Mucosa of descending colon (tissue), 3 donors: ENCODE data around the gene TCF7L2. TPM values are rescaled to one million over a fixed set of nuclear protein-coding genes. Genes with fewer than 3 reads are reported as not detected.
A peak's percentile ranks its signal among the peaks of the same experiment; 100 is the strongest.

Source experiments
- ATAC-seq: fragments of 200-7000 bp; cut with Tn5 transposase; one replicate; pipeline ENCODE4 v1.9.1; 2020; ENCODE audit warnings: mild to moderate bottlenecking, moderate library complexity
- DNase-seq, 3 donors: peaks; one replicate each; pipeline ENCODE4 v3.0.0-alpha.2; 2020
- H3K36me3 ChIP-seq: fragments of 200-600 bp; one replicate; pipeline ENCODE4 v1.8.0; 2021; ENCODE audit warnings: low read depth, mild to moderate bottlenecking
- H3K4me1 ChIP-seq: fragments of 200-600 bp; one replicate; pipeline ENCODE4 v1.8.0; 2021; ENCODE audit warnings: low read depth, mild to moderate bottlenecking
- H3K4me3 ChIP-seq: fragments of 200-600 bp; one replicate; pipeline ENCODE4 v1.8.0; 2021; ENCODE audit warnings: mild to moderate bottlenecking
- H3K9me3 ChIP-seq: fragments of 200-600 bp; one replicate; pipeline ENCODE4 v1.8.0; 2021; ENCODE audit warnings: mild to moderate bottlenecking
- intact Hi-C, 2 donors: fragments of 100-400 bp; cut with DNase I in 1 of 2; cut with micrococcal nuclease in 1 of 2; formaldehyde crosslinking; loops; one replicate each; pipeline versions ENCODE4 v1.11.0 to v1.11.1; 2022; cut with DNase I, micrococcal nuclease
- total RNA-seq, 3 donors: library from RNA; stranded (reverse); fragmentation: NEBNext Ultra II Directional in 2 of 3; extraction: Animal tissue kit (Norgen Biotek cat#: 25700) in 2 of 3; gene quantifications; one replicate each; pipeline versions ENCODE4 v1.2.1 to v1.2.4, GENCODE V29; 2021 to 2023
- TF ChIP-seq, protein P1 (sequence below): fragments of 200-600 bp; IDR thresholded peaks from one replicate; pipeline ENCODE4 v1.8.0; 2022; ENCODE audit warnings: antibody characterized with exemption, mild to moderate bottlenecking
- donor health status: DM: no; HTN: no; CAD: no; lungs with moderate emphysema.
- donor health status: DM: no; HTN: no; CAD: no.
- donor health status: DM: no; HTN: yes; CAD: no.

Gene TCF7L2
- total RNA-seq, 3 donors from 2014 or later = 99.6 to 182 (median 102) TPM

DNA sequence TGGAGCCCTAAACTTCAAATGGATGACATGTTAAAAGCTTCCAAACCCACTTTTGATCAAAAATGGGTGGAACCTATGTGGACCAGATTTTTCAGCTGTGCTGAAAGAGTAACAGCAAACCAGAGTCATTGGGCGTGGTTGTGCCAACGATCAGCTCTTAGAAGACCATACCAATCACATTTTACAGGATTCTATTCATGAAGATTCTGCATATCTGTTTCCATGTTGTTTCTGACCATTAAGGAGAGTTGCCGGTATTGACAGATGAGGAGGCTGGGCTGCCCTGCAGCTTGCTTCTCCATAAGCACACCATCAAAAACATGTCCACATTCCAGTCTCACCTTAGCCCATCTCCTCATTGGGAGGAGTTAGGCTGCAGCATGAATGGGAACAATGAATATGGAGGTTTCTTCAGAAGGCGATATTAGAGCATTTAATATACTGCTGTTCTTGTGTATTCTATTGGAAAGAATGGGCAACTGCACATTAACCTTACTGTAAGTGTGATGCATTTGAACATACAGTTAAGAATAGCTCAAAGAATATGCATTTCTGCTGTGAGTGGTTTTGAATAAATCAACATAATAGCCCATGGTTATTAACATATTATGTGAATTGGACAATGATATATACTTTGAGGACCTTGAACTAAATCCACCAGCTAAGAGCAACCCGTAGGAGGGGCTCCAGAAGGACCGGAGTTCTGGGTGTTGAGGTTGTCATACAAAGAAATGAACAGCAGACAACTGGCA, 116.7 kb downstream of the TCF7L2 start:
- H3K36me3 ChIP-seq = no peaks in the 10 kb centered on the region
- TF ChIP-seq, protein P1, sequence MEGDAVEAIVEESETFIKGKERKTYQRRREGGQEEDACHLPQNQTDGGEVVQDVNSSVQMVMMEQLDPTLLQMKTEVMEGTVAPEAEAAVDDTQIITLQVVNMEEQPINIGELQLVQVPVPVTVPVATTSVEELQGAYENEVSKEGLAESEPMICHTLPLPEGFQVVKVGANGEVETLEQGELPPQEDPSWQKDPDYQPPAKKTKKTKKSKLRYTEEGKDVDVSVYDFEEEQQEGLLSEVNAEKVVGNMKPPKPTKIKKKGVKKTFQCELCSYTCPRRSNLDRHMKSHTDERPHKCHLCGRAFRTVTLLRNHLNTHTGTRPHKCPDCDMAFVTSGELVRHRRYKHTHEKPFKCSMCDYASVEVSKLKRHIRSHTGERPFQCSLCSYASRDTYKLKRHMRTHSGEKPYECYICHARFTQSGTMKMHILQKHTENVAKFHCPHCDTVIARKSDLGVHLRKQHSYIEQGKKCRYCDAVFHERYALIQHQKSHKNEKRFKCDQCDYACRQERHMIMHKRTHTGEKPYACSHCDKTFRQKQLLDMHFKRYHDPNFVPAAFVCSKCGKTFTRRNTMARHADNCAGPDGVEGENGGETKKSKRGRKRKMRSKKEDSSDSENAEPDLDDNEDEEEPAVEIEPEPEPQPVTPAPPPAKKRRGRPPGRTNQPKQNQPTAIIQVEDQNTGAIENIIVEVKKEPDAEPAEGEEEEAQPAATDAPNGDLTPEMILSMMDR = no peak
- peaks cover 5% of the 10 kb centered on the region for H3K4me1 ChIP-seq
- intact Hi-C loops = no loop called here
- ATAC-seq = no peak
- H3K9me3 ChIP-seq = no peaks in the 10 kb centered on the region
- no peak for DNase-seq
- H3K4me3 ChIP-seq = no peak overlapping the region

DNA sequence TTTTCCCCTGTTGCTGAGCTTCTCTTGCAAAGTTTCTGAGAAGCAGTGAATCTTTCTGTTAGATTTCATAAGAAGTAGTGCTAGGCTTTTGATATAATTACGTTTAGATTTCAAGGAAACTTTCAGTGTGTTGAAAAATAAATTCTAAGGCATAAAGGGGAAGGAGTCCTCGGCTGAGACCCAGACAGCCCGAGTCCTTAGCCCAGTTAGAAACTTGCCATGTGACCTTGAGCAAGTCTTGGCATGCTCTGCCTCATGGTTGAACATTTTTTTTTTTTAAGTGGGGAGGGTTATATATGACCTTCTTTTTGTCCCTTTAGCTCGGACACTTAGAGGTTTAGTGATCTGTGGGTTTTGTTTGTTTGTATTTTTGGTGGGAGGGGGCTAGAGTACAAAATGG, 117.5 kb downstream of the TCF7L2 start:
- Histone ChIP-seq H3K36me3 (no peaks in the 10 kb centered on the region), H3K4me3 (no peak overlapping the region), H3K9me3 (no peaks in the 10 kb centered on the region), H3K4me1 (peaks cover 5% of the 10 kb centered on the region)
- TF ChIP-seq, protein P1 = no peak
- ATAC-seq = no peak
- DNase-seq = no peak
- intact Hi-C loops = no loop called here

DNA sequence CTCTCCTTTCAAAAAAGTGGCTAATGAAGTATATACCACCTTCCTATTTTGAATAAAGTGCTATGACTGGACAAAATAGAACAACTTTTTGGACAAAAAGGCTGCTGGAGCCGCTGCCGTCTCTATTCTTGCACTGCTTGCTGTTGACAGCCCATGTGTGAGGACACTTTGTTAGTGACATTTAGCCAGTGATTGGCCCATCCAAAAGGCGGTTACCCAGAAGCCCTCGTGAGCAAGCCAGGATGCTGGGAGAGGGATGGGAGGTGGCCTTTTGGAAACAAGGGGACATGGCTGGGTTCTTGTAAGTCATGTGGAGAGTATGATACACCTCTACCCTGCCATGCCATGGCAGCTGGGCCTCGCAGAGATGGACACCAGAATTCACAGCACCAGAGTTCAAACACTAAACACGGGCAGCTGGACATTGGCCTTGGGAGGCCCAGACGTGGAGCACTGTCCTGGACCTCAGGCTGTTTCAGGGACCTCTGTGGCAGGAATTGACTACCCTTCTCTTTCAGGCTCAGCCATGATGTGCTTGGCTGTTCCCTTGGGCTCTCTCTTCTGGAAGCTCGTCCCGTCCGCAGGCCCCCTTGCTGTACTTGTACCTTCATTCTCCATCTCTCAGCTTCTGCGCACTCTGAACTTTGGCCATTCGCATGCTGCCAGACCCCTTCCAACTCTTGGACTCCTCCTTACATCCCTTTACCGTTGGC, 118.3 kb downstream of the TCF7L2 start:
- H3K4me1 ChIP-seq = peaks cover 8% of the 10 kb centered on the region
- H3K9me3 ChIP-seq = no peaks in the 10 kb centered on the region
- intact Hi-C loops = no loop called here
- no peak for DNase-seq
- H3K4me3 ChIP-seq = no peak overlapping the region
- no peaks in the 10 kb centered on the region for H3K36me3 ChIP-seq
- TF ChIP-seq, protein P1 = no peak
- no peak for ATAC-seq

- intact Hi-C loops = no loop called here
- Histone ChIP-seq H3K4me1 (peaks cover 8% of the 10 kb centered on the region), H3K4me3 (no peak overlapping the region), H3K9me3 (no peaks in the 10 kb centered on the region), H3K36me3 (no peaks in the 10 kb centered on the region)
- TF ChIP-seq, protein P1 = no peak
- DNase-seq (no peak), ATAC-seq (no peak)
These were observed 119.5 kb downstream of the TCF7L2 start for GRCh38 chr10:113069595-113069994.

- Histone ChIP-seq H3K4me1 (peaks cover 8% of the 10 kb centered on the region), H3K36me3 (no peaks in the 10 kb centered on the region), H3K9me3 (no peaks in the 10 kb centered on the region), H3K4me3 (no peak overlapping the region)
- intact Hi-C loops = no loop called here
- DNase-seq = peak; percentile 68 to 77 (median 75)
- ATAC-seq = peak; percentile 31
- TF ChIP-seq, protein P1 = no peak
These were observed 121.4 kb downstream of the TCF7L2 start for GRCh38 chr10:113071446-113071845.
